Ramos (cell line): Measurements from ENCODE around the gene MVK.

ENCODE experiments used
- in situ Hi-C: fragments of 300-500 bp; cut with MboI; formaldehyde crosslinking; loops from one replicate; pipeline ENCODE4 v1.14.3; 2022; ENCODE audit warnings: low sequenced_read_pairs; ENCODE audit not compliant: unreplicated experiment

Gene MVK

DNA sequence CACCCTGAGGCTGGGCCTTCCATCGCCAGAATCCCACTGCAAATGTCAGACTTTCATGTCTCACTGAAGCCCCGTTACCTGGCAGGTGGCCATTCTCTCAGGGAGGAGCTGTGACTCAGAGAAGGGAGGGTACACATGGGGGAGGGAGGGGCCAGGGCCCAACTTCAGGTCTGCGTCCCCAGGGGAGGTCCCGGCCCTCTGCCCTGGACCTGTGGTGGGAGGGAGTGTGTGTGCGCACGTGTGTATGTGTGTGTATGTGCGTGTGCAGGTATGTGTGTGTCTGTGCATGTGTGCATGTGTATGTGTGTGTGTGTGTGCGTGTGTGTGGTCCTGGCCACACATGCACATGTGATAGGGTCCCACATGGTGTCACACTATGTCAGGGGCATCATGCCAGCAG, 50.9 kb downstream of the MVK start:
- in situ Hi-C loops, result no loop called here

DNA sequence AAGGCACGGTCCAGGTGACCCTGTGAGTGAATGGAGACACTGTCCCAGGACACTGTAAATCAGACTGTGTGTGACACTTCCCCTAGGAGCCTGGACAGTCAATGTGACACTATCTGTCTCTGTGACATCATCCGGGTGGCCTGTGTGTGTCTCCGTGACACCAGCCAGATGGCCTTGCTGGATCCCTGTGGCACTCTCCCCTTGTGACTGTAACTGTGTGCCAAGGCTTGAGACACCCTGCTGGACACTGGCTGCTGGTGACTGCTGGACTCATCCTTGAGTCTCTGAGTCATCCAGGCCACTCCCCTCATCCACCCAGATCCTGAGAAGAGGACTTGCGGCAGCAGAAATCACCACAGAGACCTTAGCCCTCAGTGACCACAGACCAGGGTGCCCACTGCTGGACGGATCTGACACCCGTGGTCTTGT, 51.6 kb downstream of the MVK start:
- in situ Hi-C loops, result no loop called here

DNA sequence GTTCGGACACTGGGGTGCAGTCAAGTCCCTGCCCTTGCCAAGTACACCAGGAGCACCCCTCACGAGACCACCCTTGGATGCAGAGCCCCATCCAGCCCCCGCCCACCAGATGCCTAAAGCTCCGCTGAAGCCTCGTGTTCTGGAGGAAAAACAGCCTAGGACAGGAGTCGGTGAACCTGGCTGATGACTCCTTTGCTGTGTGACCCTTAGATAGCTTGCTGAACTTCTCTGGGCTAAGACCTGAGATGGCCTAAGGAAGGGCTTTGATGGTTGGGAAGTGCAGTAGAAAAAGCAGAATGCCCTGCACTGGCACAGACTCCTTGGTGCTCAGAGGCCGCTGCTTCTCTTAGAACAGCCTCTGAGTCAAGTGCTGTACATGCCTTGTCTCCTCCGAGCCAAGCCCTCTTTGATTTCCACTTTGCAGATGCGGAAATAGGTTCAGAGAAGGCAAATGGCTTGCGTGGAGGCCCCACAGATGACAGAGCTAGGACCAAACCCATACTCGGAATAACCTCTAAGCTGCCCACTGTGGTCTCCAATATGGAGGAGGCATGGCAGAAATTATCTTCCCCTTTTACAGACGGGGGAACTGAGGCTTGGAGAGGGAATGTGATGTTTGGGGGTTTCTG, 52.3 kb downstream of the MVK start:
- in situ Hi-C loops, result no loop called here

DNA sequence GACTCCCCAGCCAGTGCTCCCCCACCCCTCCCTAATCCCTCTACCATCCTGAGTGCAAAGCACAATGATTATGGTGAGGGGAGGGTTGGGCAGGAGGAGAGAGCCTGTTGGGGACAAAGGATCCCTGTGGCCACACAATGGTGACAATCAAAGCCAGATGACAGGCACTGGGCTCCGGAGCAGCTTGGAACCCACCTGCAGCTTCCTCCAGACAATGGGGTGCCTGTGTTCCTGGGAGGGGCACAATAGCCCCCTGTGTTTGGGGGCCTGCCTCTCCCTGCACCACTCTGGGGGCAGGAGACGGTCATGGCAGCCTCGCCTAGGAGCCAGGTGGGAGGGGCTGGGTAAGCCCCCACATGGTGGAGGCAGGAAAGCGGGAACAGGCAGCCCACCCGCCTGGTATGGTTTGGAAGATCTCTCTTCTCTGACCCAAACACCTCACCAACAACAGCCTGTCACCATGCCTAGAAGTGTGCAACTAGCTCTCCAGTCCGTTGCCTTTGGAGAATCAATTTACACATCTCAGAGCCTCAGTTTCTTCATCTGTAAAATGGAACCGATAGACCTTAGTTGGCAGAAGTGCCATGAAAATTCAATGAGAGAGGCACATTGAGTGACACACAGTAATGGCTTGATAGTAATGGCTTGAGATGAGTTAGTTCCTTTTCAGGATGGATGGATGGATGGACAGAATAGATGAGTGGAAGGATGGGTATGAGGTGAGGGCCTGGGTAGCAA, 53.0 kb downstream of the MVK start:
- in situ Hi-C loops, result no loop called here

DNA sequence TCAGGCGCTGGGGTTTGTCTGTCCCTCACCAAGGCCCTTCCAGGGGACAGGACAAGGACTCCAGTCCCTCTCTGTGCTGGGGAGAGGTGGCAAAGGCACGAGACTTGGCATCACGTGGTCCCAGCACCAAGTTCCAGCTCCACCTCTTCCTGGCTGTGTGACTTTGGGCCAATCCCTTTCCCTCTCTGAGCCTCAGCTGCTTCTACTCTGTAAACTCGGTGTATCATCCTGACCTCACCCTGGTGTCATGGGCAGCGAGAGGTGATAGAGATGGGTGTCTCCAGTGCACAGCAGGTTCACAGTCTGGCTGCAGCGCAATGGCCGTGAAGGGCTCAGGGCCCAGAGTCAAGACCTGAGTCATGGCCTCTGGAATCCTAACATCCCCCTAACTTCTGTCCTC, 54.0 kb downstream of the MVK start:
- in situ Hi-C loops, result no loop called here

DNA sequence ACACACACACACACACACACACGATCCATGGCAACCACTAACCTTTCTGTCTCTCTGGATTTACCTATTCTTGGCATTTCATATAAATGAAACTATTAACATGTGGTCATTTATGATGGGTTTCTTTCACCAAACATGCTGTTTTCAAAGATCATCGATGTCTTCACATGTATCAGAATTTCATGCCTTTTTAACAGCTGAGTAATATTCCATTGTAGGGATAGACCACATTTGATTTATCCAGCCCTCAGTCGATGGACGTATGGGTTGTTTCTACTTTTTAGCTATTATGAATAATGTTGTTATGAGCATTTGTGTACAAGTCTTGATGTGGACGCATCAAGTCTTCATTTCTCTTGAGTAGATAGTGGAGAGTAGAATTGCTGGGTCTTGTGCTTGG, 56.5 kb downstream of the MVK start:
- in situ Hi-C loops, result no loop called here

DNA sequence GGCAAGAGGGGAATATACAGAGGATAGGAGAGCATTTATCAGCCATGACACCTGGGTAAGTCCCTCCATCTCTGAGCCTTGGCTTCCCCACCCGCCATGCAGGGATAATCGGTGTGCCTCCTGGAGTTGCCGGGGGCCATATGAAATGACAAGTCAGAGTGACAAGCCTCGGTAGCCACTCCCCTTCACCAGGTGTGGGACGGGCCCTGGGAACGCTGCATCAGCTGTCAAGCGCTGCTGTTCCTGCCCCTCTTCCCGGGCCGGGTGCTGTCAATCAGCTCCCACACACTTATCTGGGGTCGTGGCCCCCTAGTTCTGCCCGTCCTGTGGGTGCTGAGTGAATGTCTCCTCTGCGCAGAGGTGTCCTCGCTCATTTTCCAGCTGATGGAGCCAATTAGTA, 57.2 kb downstream of the MVK start:
- in situ Hi-C loops, result no loop called here

DNA sequence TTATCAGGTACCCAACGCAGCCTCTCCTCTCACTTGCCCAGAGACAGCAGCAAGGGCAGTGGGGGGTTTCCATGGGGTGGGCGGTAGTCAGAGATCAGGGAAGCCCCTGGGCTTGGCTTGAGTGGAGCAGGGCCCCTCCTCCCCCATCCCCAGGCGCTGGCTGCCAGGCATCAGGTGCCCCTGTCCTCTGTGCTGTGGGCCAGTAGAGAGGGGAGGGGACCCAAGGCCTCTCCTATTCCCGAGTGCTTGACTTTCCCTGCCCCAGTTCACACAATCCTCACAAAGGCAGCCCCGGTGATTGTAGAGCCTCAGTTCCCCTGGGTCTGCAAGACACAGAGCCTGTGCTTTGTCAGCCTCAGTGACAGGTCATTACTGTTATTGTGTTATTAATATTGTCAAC, 57.7 kb downstream of the MVK start:
- in situ Hi-C loops, result no loop called here

DNA sequence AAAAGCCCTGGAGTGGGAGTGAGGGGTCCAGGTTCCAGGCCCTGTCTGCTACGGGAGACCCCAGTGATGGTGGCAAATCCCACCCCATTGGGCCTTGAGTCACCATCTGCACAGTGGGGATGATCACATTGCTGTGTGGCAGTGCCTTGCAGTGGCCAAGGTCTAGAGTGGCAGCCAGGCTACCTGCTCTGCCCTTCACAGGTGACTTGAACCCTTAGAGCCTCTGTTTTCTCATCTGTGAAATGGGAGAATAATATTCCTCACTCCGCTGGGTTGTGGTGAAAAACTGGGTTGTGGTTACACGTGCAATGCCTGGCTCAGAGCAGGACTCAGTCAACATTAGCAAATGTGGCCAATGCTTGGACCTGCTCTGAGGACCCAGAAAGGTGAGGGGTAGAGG, 58.2 kb downstream of the MVK start:
- in situ Hi-C loops, result no loop called here

DNA sequence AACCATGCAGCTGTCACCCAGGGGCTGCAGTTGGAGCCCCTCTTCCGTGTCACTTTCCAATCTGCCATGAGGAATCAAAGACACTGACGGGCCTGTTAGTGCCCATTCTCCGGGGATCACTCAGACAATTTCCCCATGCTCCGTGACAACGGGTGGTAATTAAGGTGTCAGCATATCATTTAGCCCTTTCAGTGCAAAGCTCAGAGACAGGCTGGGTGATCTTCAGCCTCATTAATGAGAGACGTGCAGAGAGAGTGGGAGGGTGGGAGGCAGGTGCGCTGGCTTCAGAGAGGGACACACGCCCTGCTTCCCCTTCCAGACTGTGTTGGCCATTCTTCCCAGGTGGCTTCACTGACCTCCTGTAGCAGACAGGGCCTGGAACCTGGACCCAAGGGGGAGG, 58.7 kb downstream of the MVK start:
- in situ Hi-C loops, result no loop called here

DNA sequence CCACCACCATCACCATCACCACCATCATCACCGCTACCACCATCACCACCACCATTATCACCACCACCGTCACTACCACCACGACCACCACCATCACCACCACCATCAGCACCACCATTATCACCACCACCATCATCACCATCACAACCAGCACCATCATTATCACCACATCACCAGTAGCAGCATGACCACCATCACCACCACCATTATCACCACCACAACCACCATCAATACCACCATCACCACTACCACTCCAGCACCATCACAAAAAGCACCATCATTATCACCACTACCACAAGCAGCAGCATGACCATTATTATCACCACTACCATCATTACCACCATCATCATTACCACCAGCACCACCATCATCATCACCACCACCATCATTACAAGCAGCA, 62.1 kb downstream of the MVK start:
- in situ Hi-C loops, result no loop called here

DNA sequence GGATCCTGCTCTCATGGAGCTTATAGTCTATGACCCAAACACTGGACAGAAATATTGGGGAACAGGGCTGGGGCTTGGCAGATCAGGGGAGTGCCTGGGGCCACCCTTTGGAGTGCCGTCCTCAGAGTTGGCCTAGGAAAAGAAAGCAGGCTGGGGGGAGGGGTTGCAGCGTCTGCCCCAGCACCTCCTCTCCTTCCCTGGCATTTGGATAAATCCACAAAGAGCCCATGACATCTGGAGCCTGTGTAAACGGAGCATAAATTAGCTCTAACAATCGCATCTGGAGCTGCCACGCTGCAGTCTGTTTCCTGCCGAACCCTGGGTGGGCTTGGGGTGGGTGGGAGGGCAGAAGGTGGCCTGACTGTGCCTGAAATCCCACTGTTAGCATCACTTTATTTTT, 63.8 kb downstream of the MVK start:
- in situ Hi-C loops, result no loop called here

DNA sequence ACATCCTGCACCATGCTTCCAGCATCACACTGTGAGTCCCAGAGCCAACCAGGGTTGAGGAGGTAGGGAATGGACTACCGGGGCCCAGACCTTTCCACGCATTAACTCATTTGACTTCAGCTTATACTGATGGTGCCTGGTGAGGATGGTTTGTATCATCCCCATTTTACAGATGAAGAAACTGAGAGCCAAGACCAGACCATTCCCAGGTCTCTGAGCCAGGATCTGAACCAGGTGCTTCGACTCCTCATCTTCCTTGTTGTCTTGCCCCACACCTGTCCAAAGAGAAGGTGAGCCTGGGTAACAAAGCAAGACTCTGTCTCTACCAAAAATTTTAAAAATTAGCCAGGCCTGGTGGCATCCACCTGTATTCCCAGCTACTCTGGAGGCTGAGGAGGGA, 64.4 kb downstream of the MVK start:
- in situ Hi-C loops, result no loop called here

DNA sequence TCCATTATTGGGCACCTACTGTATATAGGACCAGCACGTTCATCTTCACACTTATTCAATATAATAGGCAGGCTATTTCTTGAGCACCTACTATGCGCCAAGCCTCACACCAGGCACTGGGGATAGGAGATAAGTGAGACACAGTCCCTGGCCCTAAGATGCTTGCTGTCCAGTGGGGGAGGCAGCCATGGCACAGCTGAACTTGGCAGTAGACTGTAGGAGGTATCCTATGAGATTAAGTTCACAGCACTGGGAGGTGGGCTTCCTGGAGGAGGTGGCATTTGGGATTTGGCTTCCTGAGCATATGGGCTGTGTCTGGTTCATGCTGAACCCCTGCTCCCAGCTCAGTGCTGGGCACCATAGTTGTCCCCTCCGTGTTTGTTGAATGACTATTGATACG, 65.1 kb downstream of the MVK start:
- in situ Hi-C loops, result no loop called here

DNA sequence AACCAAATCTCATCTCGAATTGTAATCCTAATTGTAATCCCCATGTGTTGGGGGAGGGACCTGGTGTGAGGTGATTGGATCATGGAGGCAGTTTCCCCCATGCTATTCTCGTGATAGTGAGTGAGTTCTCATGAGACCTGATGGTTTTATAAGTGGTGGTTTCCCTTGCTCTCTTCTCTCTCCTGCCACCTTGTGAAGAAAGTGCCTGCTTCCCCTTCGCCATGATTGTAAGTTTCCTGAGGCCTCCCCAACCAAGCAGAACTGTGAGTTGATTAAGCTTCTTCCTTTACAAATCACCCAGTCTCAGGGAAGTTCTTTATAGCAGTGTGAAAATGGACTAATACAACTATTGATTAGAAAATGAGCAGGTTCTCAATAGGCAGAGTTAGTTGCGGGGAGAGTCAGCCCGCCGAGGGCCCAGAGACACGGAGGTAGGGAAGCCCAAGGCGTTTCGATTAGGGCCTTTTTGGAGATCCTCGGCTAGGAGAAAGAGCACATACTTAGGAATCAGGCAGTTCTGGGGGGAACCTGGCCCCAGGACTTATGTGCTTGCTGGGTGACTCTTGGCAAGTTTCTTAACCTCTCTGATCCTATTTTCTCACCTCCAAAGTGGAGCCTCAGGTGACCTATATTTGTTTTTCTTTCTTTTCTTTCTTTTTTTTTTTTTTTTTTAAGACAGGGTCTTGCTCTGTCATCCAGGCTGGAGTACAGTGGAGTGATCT, 65.7 kb downstream of the MVK start:
- in situ Hi-C loops, result no loop called here

DNA sequence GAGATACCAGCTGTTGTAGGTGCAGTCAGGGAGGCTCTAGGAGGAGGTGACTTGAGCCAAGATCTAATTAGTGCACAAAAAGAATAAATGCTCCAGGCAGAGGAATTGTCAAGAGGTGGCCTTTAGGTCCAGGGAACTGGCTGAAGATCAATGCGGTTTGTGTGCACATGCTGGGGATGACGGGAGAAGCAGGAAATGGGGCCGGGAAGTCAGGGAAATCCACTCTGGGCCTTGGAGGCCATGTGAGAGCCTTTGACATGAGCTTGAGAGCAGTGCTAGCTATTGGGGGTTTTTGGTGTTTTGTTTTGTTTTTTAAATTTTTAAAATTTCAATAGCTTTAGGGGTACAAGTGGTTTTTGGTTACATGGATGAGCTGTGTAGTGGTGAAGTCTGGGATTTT, 67.4 kb downstream of the MVK start:
- in situ Hi-C loops, result no loop called here

DNA sequence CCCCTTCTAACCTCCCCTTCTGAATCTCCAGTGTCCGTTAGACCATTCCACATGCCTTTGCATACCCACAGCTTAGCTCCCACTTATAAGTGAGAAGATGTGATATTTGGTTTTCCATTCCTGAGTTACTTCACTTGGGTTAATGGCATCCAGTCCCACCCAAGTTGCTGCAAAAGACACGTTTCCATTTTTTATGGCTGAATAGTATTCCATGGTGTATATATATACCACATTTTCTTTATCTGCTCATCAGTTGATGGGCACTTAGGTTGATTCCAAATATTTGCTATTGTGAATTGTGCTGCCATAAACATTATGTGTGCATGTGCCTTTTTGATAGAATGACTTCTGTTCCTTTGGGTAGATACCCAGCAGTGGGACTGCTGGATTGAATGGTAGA, 67.8 kb downstream of the MVK start:
- in situ Hi-C loops, result no loop called here

DNA sequence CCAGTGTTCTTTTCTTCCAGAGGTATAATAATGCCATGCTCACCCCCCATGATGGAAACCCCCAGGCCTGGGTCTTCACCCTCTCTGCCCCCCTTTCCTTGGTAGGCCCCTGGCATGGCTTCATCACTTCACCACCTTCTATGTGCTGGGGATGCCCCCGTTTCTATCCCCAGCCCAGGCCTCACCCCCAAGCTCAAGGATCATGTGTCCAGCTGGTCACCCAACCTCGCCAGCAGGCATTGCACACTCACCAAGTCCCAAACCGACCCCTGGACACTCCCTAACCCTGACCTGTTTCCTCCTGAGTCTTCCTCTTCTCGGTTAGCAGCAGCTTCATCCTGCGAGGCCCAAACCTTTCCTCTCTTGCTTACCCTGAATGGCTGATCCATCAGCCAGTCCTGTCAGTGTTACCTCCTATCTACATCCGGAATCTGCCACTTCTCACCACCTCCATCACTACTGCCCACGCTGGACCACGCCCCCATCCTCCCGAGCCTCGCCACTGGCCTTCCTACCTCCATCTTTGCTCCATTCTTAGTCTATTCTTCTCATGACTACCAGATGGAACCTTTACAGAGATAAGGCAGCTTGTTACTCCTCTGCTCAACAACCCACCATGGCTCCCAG, 69.0 kb downstream of the MVK start:
- in situ Hi-C loops, result no loop called here

DNA sequence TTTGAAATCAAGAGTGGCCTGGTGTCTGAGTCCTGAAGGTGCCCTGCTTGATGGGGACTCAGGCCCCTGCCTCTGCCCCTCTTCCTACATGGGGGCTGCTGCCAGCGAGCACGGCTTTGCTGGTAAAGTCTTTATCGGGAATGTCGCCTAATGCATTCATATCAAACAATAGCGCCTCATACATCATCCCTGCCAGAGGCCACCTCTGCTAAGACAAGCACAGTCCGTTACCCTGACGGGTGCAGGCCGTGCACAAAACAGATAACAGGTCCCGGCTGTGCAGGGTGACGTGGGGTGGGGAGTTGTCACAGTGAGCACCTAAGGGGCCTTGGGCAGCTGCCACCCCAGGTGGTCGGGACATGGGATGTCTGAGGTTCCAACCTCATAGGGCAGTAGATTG, 71.6 kb downstream of the MVK start:
- in situ Hi-C loops, result no loop called here

DNA sequence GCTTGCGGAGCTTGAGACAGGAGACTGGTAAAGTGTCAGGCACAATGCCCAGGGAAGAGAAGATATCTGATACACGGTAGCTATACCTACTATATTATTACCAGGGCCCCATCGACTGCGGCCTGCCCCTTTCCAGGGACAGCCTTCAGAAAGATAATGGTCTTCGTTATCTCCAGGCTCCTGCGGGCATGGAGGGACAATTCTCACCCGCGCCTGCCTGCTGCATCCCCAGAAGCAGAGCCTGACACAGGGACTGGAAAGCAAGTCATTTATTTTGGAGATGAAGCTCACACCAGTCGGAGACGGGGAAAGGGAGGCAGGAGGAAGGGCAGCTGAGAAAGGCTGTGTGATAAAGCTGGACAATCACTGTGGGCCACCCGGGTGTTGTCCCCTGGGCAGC, 72.1 kb downstream of the MVK start:
- in situ Hi-C loops, result no loop called here
